ENCODE results near the gene TRIM27.
"Not testable (repeated sequence)": the region's sequence is repeated elsewhere in the genome, so short reads cannot be mapped to it uniquely, and the experiment has no call there.

The TRIM27 gene, protein sequence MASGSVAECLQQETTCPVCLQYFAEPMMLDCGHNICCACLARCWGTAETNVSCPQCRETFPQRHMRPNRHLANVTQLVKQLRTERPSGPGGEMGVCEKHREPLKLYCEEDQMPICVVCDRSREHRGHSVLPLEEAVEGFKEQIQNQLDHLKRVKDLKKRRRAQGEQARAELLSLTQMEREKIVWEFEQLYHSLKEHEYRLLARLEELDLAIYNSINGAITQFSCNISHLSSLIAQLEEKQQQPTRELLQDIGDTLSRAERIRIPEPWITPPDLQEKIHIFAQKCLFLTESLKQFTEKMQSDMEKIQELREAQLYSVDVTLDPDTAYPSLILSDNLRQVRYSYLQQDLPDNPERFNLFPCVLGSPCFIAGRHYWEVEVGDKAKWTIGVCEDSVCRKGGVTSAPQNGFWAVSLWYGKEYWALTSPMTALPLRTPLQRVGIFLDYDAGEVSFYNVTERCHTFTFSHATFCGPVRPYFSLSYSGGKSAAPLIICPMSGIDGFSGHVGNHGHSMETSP

DNA sequence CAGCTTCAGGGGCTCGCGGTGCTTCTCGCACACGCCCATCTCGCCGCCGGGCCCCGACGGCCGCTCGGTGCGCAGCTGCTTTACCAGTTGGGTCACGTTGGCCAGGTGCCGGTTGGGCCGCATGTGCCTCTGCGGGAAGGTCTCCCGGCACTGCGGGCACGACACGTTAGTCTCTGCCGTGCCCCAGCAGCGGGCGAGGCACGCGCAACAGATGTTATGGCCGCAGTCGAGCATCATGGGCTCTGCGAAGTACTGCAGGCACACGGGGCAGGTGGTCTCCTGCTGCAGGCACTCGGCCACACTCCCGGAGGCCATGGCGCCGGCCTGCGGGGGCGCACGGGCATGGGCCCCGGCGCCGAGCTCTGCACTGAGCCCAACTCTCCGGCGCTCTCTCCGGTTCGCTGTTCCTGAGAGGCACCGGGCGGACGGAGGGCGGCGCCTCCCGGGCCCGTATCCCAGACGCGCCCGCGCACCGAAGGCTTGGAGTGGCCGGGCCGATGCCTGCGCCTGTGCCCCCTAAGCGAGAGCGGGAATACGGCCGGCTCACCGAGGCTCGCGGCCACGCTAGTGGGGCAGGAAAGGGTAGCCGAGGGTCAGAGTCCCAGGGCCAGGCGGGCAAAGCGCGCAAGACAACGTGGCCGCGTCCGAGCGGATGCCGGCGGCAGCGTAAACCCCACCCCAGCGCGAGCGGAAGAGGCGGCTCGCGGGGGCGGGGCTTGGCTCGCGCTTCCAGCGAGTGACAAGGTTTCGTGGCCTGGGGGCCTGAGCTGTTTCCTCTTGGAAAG is at the start of gene TRIM27:
Gene TRIM27, minus strand, starts transcription at position 668 of the 785 bp plus-strand sequence. Its CDS starts 353 bp downstream, at position 315.
- DNase-seq, result peak; percentile 89 to 94

DNA sequence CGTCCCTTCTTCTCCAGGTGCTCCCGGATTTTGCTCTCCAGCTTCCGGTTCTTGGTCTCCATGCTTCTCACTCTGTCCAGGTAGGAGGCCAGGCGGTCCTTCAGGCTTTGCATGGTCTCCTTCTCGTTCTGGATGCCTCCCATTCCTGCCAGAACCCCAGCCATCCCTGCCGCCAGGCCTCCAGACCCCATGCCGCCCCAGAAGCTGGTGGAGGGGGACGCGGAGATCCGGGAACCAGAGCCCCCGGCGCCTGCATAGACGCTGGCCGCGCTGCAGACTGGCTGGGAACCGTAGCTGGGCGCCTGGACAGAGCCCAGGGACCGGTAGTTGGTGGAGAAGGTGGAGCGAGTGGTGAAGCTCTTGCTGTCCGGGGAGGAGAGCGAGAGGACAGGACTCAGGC is 46.3 kb upstream of the TRIM27 start:
- DNase-seq, result not testable (repeated sequence)

DNA sequence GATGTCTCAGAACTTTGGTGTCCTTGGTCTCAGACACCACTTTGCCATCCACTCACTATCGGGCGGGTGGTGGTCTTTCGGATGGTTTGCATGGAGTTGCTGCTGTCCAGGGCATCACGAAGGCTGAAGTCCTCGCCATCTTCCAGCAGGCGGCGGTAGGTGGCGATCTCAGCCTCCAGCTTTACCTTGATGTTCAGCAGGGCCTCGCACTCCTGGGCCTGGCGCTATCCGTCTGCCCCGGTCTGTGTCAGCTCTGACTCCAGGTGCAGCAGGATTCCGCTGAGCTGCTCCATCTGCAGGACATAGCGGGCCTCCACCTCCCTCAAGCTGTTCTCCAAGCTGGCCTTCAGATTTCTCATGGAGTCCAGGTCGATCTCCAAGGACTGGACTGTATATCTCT is 45.3 kb upstream of the TRIM27 start:
- DNase-seq, result no peak

DNA sequence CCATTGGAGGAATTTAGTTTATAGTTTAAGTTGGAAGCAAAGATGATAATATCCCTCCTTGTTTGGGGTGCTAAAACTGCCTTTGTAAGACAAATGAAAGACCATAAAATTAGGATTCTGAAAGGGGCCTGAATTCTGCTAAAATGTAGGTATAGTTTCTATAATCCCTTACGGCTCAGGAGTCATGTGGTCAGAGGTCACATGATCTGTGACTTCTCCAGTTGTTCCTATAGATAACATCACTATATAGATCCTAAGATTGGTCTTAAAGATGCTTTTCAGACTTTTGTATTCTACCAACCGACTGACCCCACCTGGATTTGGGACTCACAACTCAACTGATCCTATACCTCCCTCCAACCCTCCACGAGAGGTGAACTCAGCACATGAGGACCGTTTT is 44.7 kb upstream of the TRIM27 start:
- DNase-seq, result no peak

DNA sequence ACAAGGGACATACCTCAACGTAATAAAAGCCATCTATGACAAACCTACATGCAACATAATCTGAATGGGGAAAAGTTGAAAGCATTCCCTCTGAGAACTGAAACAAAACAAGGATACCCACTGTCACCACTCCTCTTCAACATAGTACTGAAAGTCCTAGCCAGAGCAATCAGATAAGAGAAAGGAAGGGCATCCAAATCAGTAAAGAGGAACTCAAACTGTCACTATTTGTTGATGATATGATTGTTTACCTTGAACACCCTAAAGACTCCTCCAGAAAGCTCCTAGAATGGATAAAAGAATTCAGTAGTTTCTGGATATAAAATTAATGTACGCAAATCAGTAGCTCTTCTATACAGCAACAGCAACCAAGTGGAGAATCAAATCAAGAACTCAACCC is 41.9 kb upstream of the TRIM27 start:
- DNase-seq, result no peak

DNA sequence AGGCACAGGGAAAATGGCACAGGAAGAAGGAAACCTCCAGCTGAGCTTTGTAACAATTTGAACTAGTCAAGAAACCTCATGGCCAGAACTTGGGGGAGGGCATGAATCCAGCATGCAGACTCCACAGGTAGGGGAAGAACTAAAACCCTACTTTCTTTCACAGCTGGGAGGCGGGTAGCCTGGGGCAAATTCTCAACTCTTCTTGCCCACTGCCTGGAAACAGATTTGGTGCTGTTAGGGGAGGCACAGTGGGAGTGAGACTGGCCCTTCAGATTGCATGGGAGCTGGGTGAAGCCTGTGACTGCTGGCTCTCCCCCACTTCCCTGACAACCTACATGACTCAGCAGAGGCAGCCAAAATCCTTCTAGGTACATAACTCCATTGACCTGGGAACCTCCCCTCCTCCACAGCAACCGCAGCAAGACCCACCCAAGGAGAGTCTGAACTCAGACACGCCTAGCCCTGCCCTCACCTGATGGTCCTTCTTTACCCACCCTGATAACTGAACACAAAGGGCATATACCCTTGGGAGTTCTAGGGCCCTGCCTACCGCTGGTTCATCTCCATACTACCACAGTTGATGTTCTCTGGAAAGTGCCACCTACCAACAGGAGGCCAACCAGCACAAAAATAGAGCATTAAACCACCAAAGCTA is 37.2 kb upstream of the TRIM27 start:
- no peak for DNase-seq

DNA sequence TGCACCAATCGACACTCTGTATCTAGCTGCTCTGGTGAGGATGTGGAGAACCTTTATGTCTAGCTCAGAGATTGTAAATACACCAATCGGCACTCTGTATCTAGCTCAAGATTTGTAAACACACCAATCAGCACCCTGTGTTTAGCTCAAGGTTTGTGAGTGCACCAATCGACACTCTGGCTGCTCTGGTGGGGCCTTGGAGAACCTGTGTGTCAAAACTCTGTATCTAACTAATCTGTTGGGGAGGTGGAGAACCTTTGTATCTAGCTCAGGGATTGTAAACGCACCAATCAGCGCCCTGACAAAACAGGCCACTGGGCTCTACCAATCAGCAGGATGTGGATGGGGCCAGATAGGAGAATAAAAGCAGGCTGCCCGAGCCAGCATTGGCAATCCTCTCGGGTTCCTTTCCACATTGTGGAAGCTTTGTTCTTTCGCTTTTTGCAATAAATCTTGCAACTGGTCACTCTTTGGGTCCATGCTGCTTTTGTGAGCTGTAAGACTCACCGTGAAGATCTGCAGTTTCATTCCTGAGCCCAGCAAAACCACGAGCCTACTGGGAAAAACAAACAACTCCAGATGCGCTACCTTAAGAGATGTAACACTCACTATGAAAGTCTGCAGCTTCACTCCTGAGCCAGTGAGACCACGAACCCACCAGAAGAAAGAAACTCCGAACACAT is 34.9 kb upstream of the TRIM27 start:
- not testable (repeated sequence) for DNase-seq

DNA sequence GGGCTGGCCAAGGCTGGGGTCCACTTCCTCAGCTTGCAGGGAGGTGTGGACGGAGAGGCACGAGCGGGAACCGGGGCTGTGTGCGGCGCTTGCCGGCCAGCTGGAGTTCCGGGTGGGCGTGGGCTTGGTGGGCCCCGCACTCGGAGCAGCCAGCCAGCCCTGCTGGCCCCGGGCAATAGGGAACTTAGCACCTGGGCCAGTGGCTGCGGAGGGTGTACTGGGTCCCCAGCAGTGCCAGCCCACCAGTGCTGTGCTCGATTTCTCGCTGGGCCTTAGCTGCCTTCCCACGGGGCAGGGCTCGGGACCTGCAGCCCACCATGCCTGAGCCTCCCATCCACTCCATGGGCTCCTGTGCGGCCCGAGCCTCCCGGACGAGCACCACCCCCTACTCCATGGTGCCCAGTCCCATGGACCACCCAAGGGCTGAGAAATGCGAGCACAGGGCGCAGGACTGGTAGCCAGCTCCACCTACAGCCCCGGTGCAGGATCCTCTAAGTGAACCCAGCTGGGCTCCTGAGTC is 34.1 kb upstream of the TRIM27 start:
- DNase-seq, result not testable (repeated sequence)

DNA sequence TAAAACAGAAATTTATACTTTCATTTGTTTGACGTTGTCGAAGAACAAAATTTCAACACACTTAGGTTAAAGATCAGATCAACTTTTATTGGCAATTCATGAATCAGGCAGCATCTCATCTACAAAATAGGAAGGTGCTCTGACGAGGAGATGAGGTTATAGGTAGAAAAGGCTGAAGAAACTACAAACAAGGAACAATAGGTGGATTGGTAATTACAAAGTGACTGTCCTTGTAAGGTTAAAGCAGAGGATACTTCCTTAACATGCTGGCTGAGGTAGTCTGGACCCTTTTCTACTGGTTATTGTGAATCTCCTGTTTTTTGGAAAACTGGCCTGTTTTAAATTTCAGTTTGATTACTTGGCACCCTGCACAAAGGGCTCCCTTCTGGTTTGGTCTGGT is 32.5 kb upstream of the TRIM27 start:
- DNase-seq, result no peak

DNA sequence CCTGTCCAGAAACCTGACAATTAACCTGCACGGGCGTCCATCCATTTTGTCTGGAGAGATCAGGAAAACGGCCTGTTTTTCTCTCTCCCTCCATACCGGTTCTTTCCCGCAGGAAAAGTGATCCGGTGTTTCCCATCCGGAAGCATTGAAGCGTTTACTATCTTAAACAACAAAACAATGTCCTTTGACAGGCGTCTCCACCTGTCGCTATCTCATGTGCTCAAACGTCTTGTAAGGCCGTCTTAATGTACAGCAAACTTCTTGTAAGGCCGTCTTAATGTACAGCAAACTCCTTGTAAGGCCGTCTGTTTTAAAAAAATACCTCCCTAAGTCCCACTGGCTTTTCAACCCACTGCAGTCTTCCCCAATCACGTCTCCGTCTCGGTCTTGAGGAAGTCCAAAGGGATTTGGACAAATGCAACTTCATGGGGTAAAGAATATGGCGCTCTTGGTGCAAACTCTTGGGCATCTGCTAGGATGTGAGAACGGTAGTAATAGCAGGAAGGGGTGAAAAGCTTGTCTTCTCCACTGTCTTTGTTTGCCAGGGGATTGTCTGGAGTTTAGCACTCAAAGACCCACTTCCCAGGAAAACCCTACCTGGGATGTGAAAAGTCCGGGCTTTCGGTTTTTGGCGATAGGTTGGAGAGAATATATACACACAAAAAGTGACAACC is 29.9 kb upstream of the TRIM27 start:
- DNase-seq, result no peak

DNA sequence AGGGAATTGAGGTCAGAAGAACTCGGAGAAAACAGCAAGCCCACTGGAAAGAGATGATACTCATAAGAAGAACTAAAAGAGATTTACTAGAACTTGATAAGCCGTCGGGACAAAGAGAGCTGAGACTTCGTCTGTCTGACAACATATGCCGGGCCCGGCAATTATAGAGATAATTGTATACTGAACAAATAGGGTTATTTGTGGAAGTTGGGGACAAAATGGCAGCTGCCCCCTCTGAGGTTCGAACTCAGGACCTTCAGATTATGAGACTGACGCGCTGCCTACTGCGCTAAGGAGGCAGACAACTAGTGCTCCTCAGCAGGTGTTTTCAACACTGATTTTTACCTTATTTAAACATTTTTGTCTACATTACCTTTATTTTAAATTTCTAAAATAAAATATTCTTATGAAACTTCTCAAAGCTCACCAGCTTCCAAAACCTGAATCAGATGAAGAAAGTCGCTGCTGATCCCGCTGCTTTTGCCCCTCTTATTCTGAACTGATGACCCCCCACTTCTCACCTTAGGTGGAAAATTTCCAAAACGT is 29.3 kb upstream of the TRIM27 start:
- no peak for DNase-seq

DNA sequence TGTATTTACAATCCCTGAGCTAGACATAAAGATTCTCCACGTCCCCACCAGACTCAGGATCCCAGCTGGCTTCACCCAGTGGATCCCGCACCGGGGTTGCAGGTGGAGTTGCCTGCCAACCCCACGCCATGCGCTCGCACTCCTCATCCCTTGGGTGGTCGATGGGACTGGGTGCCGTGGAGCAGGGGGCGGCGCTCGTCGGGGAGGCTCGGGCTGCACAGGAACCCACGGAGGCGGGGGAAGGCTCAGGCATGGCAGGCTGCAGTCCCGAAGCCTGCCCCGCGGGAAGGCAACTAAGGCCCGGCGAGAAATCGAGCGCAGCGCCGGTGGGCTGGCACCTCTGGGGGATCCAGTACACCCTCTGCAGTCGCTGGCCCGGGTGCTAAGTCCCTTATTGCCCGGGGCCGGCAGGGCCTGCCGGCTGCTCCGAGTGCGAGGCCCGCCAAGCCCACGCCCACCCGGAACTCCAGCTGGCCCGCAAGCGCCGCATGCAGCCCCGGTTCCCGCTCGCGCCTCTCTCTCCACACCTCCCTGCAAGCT is 25.9 kb upstream of the TRIM27 start:
- not testable (repeated sequence) for DNase-seq

DNA sequence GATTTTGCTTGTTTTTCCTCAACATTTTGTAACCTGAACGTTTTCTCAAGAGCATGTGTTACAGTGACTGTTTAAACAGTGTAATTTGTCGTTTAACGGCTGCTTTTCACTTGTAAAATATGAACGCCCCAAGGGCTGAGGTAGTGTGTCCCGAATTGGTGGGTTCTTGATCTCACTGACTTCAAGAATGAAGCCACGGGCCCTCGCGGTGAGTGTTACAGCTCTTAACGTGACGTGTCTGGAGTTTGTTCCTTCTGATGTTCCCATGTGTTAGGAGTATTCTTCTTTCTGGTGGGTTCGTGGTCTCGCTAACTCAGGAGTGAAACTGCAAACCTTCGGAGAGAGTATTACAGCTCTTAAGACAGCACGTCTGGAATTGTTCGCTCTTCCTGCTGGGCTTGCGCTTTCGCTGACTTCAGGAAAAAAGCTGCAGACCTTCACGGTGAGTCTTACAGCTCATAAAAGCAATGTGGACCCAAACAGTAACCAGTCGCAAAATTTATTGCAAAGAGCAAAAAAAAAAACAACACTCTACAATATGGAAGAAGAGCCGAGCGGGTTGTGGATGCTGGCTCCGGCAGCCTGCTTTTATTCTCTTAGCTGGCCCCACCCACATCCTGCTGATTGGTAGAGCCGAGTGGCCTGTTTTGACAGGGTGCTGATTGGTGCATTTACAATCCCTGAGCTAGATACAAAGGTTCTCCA is 25.1 kb upstream of the TRIM27 start:
- no peak for DNase-seq

DNA sequence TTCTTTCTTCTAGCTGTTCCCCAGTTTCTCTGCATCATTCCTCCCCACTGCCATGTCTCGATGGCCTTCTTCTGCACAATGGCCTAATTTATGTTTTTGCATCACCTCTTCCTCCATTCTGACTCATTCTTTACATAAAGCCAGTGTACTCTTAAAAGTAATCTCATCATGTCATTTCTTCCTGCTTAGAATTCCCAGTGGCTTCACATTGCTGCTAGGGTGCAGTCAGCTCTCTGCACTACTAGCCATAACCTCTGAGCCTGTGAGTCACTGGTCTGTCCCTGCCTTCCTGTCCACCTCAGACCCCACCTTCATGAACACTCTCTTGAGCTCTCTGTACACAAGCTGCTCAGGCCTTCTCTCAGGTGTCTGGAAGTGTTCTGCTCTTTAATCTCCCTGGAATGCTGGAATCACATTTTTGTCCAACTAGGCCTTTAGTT is 24.1 kb upstream of the TRIM27 start:
- DNase-seq, result no peak

DNA sequence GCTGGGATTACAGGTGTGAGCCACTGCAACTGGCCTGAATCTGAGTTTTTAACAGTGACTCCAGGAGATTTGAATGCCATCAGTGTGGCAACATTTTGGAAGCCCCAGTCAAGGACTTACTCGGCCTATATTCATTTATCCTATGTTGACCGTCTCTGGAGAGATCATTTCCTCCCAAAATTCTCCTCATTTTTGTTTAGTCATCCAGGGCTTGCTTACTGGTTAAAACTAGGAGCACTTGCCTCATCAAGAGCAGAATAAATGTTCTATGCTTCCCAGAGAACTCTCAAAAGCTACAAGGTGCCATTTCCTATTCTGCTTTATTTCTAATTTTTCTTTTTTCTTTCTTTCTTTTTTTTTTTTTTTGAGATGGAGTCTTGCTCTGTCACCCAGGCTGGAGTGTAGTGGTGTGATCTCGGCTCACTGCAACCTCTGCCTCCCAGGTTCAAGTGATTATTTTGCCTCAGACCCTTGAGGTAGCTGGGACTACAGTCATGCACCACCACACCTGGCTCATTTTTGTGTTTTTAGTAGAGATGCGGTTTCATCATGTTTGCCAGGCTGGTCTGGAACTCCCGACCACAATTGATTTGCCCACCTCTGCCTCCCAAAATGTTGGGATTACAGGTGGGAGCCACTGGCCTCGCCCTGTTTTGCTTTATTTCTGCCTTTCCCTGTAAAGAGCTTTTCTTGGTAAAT is 23.4 kb upstream of the TRIM27 start:
- DNase-seq, result no peak

DNA sequence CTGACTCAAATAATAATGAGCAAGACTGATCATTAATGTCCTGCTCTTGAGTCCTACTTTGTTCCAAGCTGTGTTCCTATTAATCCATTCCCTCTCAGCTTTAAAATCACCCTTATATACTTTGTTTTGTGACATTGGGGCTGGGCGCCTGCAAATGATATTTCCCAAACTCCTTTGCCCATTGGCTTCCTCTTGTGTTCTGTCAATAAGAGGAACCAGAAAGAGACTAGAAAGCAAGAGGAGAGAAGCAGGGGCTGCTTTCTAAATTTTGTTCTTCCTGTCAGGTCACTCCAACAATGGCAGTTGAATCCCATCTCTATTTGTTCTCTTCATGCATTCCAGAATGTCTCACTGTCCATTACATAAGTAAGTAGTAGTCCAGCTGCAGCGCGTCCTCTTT is 21.6 kb upstream of the TRIM27 start:
- DNase-seq, result no peak

DNA sequence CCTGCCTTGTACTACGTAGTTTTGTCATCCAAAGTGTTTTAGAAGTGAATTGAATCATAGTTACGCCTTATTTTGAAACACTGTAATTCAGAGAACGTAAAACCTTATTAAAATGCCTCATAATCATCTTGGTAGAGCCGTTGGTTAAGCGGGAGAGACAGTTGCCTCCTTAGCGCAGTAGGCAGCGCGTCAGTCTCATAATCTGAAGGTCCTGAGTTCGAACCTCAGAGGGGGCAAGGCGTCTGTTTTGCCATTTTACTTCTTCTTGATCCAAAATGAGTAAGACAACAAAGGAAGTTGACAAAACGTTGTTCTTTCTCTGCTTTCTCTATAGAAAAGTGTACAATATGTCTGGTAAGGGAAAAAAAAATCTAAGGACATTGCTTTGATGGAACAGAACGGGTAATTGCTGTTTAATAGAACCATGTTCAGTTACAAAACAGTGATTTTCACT is 20.7 kb upstream of the TRIM27 start:
- no peak for DNase-seq

DNA sequence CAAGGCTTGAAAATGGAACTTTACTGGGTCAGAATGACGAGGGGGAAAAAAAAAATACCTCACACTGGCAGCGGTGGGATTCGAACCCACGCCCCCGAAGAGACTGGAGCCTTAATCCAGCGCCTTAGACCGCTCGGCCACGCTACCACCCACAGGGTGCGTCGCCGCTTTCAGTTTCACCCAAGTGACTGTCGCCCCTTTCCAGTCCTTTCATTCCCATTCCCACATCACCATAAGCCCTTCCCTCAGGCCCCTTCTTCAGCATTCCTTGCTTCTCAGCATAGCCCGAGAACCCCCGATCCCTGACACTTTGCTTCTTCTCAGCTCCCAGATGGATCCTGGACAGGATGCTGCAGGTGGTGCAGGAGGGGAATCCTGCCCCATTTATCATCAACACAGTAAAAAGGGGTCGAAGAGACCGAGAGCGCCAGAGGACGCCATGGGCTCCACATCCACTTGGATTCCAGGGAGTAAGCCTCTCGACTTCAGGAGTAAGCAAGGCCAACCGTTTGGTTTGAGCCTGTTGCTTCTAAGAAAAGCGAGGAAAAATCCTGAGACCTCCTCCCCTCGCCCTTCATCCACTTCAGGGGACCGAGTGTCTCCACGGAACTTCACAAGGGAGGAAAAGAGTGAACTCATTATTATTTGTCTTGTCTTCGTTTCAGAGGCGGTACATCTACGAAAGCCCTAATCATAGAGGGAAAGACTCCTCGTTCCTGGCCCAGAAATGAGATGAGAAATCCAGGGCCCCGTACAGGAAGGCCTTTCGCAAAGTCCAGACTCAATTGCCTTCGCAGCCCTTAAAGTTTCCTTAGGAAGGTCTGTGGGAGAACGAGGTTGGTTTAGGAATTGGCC is 20.0 kb upstream of the TRIM27 start:
- no peak for DNase-seq

DNA sequence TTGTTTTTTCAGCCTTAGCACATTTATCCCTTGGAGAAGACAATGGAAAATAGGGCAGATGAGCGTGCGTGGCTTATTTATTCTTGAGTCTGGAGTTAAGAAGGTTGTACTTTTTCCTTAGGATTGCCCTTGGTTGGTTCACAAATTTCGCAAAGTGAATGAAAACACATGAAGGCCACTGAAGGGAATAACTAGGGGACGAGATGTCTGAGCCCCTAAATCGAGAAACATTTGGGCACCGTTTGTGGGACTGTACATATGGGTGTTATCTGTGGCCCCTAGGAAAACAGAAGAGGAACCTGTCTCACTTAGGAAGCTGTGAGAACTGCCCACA is 19.4 kb upstream of the TRIM27 start:
- no peak for DNase-seq
